NOMO-1 treated with DMSO at 0.1 percent for 48 hours (cell line): ENCODE data around the gene GRIK2.

Experiments used
- DNase-seq: peaks from one replicate; lab custom pipeline; 2025; ENCODE audit not compliant: unreplicated experiment; lab: John Stamatoyannopoulos, UW

The GRIK2 gene

DNA sequence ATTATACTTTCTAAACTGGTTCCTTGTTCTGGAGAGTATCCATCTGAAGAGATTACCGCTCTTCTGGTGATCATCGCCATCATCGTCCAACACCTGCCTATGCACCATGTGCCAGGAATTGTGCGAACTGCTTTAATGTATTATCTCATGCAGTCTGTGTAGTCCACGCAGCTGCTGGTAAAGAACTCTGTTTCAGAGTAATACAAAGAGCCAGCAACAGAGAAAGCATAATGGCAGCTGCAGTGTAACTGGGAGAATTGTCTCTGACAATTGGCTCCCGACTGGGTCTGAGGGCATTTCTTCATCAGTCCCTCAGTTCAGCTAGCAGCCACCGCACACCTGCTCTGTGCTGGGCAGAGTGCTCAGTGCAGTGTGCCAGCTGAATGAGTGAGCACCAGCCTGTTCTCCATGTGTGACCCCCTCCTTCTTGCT is 383.4 kb downstream of the GRIK2 start:
- DNase-seq: no peak

- DNase-seq: no peak
Measured at GRCh38 chr6:101777646-101778045, 384.1 kb downstream of the GRIK2 start.

DNA sequence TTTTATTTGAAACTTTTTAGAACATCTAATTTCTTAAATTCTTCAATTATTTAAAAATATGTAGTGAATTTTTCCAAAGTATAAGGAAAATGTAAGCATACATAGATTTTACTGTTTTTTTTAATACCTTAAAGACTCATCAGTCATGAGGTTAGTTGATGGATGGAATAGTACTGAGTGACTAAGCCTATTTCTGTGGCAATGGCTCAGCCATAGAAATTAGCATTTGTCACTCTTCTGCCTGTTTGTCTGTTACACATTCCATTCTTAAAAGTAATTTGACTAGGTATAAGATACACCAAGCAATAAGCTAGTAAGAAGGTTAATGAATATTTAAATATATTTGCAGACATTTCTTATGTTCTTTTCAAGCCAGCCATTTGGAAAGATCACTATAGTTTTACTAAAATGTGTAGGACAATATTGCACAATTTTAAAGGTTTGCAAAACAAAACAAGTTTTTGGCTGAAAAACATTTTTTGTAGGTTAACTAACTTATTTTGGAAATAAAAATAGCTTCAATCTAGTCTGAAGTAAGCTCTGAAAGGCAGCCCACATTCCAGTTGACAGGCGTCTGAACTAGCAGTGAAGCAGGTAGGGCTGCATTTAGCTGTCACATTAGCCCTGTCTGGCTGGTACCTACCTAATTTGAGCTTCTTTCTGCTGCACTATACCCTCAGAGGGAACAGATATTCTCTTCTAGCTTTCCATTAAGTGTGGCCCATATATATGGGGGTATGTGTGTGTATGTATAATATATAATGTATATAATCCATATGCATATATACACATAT is 385.7 kb downstream of the GRIK2 start:
- DNase-seq: peak; percentile 26

DNA sequence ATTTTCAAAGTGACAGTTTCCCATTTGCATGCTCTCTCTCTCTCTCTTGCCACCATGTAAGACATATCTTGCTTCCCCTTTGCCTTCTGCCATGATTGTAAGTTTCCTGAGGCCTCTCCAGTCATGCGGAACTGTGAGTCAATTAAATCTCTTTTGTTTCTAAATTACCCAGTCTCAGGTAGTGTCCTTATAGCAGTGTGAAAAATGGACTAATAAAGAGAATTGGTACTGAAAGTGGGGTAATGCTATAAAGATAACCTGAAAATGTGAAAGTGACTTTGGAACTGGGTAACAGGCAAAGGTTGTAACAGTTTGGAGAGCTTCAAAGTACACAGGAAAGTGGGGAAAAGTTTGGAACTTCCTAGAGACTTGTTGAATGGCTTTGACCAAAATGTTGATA is 389.8 kb downstream of the GRIK2 start:
- DNase-seq: no peak

DNA sequence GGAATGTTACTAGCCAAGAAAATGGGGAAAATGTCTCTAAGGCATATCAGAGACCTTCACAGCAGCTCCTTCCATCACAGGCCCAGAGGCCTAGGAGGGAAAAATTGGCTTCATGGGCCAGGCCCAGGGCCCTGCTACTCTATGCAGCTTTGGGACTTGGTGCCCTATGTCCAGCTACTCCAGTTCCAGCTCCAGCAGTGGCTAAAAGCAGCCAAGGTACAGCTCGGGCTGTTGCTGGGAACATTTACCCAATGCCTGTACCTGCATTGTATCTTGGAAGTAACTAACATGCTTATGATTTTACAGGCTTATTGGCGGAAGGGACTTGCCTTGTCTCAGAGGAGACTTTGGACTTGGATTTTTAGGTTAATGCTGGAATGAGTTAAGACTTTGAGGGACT is 390.6 kb downstream of the GRIK2 start:
- DNase-seq: no peak

- DNase-seq: no peak
Measured at GRCh38 chr6:101799531-101799930, 406.0 kb downstream of the GRIK2 start.

DNA sequence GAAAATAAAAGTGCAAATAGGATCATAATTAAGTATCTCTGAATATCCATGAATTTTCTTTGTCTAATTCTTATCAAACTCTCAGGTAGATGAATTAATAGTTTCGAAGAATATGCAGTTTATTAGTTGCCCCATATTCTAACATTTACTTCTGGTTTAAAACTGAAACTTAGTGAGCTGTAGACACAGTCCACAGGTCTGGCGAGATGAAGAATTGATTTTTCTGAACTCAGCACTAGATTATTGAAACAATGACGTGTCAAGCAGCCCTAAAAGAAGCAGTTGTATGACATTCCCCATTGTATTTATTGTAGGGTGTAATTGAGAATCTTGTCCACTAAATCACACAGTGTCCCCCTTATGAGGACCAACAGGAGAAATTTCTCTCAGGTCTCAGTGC is 407.1 kb downstream of the GRIK2 start:
- DNase-seq: no peak

DNA sequence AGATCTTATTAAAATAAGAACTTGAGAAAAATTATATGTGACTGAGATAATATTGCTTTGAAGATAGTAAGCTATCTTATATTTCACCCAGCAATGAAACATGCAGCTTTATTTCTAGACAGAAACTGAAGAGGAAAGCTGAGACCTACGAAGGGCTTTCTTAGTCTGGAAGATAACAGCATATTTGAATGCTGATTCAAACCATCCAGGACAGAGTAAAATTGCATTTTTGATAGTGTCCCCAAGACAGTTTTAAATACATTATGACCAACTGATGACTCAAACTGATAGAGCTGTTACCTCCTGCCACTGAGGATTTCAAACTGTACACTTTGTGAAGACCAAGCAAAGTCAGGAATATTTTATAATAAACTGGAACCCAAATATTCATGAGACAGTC is 409.6 kb downstream of the GRIK2 start:
- DNase-seq: no peak

DNA sequence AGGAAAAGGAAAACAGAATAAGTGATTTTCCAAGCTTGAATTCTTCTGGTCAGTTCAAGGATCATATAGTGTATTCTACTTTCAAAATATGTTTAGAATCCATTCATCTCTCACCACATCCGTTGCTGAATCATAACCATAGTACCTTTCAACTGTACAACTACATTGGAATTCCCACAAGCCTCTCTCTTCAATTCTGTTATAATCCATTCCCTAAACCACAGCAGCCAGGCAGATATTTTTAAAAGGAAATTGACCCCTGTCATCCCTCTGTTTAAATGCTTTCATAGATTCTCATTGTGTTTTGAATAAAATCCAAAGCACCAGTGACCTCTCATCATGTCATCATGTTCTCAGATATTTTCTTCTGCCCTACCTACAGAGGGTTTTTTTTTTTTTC is 412.7 kb downstream of the GRIK2 start:
- DNase-seq: no peak

- no peak for DNase-seq
Measured at GRCh38 chr6:101811108-101811507, 417.6 kb downstream of the GRIK2 start.

GRCh38 chr6:101816716-101817115 is 423.2 kb downstream of the GRIK2 start:
- no peak for DNase-seq

DNA sequence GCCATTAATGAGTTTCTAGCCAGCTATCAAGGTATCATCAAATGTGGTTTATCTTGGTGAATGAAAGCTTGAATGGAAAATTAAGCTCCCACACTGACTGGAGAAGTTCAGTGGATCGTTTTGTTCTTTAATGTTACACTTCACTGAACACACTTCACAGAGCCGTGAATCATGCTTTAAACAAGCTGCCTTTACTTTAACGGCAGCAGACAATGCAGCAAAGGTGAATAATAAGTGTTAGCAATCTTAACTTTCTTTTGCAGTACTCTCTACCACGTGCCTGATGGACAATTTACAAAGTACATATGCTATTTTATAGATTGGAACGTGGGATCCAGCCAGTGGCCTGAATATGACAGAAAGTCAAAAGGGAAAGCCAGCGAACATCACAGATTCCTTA is 424.5 kb downstream of the GRIK2 start:
- no peak for DNase-seq

DNA sequence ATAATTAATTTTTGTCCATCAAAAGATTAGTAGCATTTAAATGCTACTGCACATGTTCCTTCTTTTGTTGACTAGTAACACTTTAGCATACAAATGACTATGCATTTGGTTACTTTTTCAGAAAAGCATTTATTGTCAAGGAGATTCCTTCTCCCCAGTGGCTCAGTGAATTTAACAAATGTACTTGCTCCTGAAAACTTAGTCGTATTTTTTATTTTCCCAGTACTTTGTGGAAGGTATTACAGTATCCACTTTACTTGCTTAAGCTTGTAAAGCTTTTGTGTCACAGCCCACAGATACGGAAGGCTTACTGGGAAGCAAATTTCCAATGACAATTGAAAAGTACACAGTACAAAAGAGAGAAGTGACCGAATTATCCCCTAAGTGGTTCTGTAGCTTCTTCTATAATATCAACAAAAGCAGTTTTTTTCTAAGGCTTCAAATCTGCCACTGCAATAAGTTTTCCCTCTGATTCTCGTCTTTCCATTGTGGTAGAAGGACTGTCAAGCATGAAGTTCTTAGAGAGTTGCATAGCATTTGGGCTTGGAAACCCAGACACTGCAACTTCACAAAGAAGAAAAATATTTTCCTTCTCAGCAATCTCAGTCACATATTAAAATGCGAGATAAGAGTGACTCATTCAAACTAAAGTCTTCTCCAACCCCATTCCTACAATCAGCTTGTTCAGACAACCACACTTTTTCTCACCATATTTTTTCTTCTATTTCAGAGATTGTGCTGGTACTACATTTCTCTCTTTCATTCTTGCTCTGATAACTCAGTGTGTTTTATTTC is 431.2 kb downstream of the GRIK2 start:
- DNase-seq: no peak

DNA sequence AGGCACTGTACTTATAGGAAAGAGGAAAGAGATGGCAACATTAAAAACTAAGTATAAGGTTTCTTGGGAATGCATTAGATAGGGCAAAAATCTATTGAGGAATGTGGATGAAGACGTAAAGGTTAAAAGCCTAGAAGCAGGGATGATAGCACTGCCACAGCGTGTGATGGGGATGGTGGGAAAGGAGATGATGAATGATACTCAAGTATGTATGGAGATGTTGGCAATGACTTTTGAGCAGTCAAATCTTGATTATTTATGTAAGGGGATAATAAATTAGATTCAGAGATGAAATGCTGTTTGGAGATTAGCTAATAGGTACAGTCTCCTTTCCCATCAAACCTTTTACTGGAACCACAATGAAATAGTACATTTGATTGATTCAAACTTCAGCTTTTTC is 432.8 kb downstream of the GRIK2 start:
- DNase-seq: no peak

DNA sequence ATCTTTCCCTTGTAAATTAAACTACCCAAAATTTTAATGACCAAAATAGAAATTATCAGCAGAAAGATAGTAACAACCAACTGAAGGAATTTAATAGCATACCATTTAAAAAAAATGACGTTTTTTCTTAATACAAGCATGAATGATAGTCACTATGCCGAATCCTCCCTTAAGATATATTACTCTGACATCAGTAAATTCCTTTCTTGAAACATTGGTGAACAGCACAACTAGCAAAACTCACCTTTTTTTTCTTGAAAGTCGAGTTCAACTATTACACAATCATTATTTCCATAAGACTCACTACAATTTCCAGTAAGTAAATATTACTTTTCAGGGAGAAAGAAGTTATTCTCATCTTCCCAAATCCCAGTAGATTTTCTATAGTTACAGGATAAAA is 433.2 kb downstream of the GRIK2 start:
- DNase-seq: no peak

- DNase-seq: no peak
Measured at GRCh38 chr6:101830501-101831031, 437.1 kb downstream of the GRIK2 start.

DNA sequence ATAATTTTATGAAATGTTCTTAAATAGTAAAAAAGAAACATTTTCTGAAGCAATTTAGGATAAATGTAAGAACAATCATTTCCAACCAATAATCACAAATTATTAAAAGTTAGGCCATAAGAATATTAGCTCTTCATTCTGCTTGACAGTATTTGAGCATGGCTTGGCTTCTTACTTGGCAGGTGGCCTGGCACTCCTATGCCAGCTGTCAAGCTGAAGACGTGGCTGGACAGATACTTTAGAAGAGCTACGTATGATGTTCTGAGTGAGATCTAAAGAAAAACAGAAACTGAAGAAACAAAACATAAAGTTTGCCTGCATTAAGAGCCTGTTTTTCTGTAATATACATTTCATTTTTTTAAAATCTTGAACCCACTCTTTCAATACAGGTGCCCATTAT is 438.9 kb downstream of the GRIK2 start:
- DNase-seq: no peak

- no peak for DNase-seq
Measured at GRCh38 chr6:101840100-101840499, 446.6 kb downstream of the GRIK2 start.

DNA sequence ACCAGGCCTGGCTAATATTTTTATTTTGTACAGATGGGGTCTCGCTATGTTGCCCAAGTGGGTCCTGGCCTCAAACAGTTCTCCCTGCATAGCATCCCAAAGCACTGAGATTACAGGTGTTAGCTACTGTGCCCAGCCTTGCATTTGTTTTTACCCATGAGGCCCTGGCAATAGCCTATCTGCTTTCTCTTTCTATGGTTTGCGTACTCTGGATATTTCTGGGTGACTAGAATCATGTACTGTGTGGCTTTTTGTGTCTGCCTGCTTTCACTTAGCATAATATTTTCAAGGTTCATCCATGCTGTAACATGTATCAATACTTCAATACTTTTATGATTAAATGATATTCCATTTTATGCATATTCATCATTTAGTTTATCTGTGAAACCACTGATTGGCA is 451.7 kb downstream of the GRIK2 start:
- DNase-seq: no peak

DNA sequence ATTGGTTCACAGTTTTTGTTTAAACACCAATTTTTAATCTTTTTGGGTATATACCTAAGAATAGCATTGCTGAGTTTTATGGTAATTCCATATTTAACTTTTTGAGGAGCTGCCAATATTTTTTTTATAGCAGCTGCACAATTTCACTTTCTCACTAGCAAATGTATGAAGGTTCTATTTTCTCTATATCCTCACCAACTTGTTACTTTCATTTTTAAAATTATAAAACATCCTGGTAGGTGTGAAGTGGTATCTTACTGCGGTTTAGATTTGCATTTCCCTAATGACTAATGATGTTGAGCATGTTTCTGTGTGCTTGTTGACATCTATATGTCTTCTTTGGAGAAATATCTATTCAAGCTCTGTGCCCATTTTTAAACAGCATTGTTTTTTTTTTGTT is 452.1 kb downstream of the GRIK2 start:
- DNase-seq: no peak

GRCh38 chr6:101847690-101848089 is 454.2 kb downstream of the GRIK2 start:
- no peak for DNase-seq

DNA sequence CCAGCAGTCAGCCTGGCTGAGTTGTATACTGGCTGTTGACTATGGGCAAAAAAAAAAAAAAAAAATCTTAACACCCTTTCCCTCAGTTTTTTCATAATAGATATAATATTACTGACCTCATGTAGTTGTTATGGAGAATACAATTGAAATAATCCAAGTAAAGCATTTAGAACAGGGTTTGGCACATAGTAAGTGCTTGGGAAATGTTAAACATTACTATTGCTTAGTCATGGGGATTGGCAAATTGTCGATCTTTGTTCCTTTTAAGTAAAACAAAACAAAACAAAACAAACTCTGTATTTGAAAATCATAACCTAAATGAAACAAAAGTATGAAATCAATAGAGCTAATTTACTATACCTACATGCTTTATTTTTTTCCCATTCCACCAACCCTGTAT is 458.4 kb downstream of the GRIK2 start:
- no peak for DNase-seq
